GM18498 (cell line): Measurements from ENCODE around the gene UGT1A4.

Source experiments
- ATAC-seq: cut with Tn5 transposase; IDR thresholded peaks from one replicate; pipeline ENCODE4 v1.9.1; 2021; ENCODE audit warnings: mild to moderate bottlenecking, moderate library complexity; ENCODE audit not compliant: unreplicated experiment

UGT1A4 gene

DNA sequence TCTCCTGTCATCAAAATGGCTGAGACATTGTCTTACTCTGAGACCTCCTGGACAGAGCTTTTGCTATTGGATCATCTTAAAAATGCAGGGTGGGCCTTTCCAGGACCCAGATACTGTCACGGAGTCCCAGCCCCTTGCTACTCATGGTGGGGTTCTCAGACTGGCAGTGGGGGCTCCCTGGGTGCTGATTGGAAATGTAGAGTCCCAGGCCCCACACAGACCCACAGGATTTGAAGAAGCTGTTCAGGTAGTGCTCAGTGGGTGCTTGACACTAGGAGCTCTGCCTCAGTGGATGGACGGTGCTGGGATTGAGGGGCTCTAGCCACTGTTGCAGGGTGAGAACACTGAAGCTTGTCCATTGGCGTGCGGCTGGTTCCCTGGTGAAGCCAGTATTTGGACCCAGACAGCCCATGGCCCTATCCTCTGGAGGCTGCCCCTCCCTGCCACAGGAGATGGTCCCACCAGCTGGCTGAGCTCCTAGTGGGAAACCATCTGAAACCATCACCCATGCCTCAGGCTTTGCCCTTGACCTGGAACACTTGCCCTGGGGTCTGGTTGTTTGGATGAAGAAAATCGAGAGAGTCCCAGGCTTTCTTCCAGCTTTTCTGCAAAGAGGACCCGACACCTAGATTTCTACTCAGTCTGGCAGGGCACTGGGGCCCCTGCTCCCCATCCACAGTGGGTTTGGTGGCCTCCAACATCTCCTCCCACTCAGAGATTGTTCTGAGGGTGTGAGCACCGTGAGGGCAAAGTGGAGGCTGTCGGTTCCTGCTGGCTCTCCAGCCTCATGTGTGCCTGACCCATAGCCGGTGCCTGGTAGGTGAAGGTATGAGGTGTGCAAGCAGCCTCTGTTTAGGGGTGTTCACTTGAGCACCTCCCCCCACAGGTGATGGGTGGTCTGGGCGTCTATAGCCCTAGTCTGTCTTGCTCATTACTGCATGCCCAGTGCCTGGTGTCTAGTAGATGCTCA is 89.7 kb downstream of the UGT1A4 start:
- no peak for ATAC-seq

DNA sequence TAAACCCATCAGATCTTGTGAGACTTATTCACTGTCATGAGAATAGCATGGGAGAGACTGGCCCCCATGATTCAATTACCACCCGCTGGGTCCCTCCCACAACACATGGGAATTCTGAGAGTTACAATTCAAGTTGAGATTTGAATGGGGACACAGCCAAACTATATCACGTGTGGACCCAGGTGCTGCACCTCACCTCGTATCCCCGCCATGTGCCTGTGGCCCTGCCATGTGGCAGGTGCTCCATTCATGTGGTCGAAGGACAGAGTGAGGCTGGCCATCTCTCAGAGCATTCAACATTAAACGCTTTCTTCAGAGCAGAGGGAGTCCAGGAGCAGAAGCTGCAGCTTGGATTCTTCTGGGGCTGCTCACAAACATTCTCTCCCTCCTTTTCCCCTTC is 91.8 kb downstream of the UGT1A4 start:
- ATAC-seq = no peak

GRCh38 chr2:233811087-233811486 is 92.6 kb downstream of the UGT1A4 start:
- ATAC-seq = no peak

- no peak for ATAC-seq
Observed at GRCh38 chr2:233811732-233812131, 93.2 kb downstream of the UGT1A4 start.

- ATAC-seq = no peak
Observed at GRCh38 chr2:233813236-233814055, 94.9 kb downstream of the UGT1A4 start.

GRCh38 chr2:233814056-233814835 is 95.7 kb downstream of the UGT1A4 start:
- no peak for ATAC-seq

DNA sequence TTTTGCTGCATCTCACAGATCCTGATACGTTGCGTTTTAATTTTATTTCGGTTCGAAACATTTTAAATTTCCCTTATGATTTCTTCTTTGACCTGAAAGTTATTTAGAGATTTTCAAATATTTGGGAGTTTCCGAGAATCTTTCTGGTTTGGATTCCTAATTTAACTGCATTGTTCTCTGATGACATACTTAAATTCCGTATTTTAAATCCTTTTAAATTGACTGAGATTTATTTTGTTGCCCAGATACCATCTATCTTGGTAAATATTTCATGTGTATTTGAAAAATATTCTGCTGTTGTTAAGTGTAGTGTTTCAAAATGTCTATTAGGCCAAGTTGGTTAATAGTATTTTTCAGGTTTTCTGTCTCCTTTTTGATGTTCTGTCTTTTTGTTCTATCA is 97.3 kb downstream of the UGT1A4 start:
- ATAC-seq = no peak

- ATAC-seq = no peak
Observed at GRCh38 chr2:233816334-233816733, 97.8 kb downstream of the UGT1A4 start.

DNA sequence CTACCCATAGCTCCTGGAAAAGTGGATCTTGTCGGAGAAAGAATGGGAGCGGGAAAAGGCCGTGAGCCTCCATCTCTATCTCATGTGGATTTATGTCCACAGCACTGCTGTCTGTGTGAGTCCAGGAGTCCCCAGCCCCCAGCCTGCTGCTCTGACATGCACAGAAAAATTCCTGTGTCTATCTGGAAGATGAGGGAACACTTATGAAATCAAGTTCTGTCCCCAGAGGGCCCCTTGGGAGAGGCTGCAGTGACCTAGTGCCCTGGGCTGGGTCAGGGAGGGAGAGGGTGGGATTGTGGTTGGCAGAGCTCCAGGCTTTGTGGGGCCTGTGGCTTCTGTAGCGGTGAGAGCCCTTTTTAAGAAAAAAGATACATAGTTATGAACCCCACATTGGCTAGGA is 98.2 kb downstream of the UGT1A4 start:
- no peak for ATAC-seq

- ATAC-seq = no peak
Observed at GRCh38 chr2:233817361-233817911, 98.9 kb downstream of the UGT1A4 start.

- ATAC-seq = no peak
Observed at GRCh38 chr2:233817995-233818638, 99.6 kb downstream of the UGT1A4 start.

GRCh38 chr2:233818639-233819621 is 100.4 kb downstream of the UGT1A4 start:
- ATAC-seq = no peak

- no peak for ATAC-seq
Observed at GRCh38 chr2:233819884-233820773, 101.6 kb downstream of the UGT1A4 start.

- ATAC-seq = no peak
Observed at GRCh38 chr2:233820774-233821105, 102.2 kb downstream of the UGT1A4 start.

DNA sequence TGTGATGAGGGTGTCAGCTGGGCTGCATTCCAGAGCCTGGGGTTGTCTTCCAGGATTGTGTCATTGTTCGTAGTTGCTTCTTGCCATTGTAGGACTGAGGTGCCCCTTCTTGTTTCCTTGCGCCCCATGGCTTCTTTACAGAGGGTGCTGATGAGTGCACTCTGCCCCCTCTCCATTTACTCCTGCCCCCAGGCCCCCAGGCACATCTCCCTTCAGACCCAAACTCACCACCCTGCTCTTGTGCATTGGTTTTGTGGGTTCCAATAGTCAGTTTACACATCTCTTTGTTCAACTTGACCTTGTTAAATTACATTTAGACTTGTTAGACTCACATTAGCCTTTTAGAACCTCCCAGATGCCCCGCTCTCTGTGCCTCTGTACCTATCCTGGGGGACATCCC is 102.7 kb downstream of the UGT1A4 start:
- ATAC-seq = no peak

- ATAC-seq = no peak
Observed at GRCh38 chr2:233821709-233822100, 103.2 kb downstream of the UGT1A4 start.

- ATAC-seq = no peak
Observed at GRCh38 chr2:233822101-233822771, 103.7 kb downstream of the UGT1A4 start.
